ACC112 (cell line): ENCODE data around the gene EMC6.
"Not testable (repeated sequence)": the region's sequence is repeated elsewhere in the genome, so short reads cannot be mapped to it uniquely, and the experiment has no call there.

Experiments used
- H2AFZ ChIP-seq: fragments of 200-600 bp; sonication (generic); one replicate; pipeline ENCODE4 v1.6.0; 2017; ENCODE audit warnings: antibody characterized with exemption, low read length; ENCODE audit not compliant: unreplicated experiment
- H3K27ac ChIP-seq: fragments of 200-600 bp; sonication (generic); 2 replicates; pipeline ENCODE4 v1.5.1; 2014; ENCODE audit warnings: low read depth, mild to moderate bottlenecking, antibody characterized with exemption, low read length, moderate library complexity
- H3K27me3 ChIP-seq: fragments of 200-600 bp; sonication (generic); 2 replicates; pipeline ENCODE4 v1.6.1; 2014; ENCODE audit warnings: mild to moderate bottlenecking, antibody characterized with exemption, low read length, moderate library complexity, mixed read lengths; ENCODE audit not compliant: insufficient read depth
- H3K36me3 ChIP-seq: fragments of 200-600 bp; sonication (generic); 2 replicates; pipeline ENCODE4 v1.6.1; 2016; ENCODE audit warnings: mild to moderate bottlenecking, antibody characterized with exemption, low read length, moderate library complexity, mixed read lengths; ENCODE audit not compliant: insufficient read depth
- H3K4me1 ChIP-seq: fragments of 200-600 bp; sonication (generic); one replicate; pipeline ENCODE4 v1.6.1; 2016; ENCODE audit warnings: low read length, mixed read lengths; ENCODE audit not compliant: insufficient read depth, unreplicated experiment, control insufficient read depth
- H3K4me3 ChIP-seq: fragments of 200-600 bp; sonication (generic); 2 replicates; pipeline ENCODE4 v1.5.1; 2014; ENCODE audit warnings: mild to moderate bottlenecking, low read depth, low read length
- H3K79me2 ChIP-seq: fragments of 200-600 bp; sonication (generic); one replicate; pipeline ENCODE4 v1.6.0; 2016; ENCODE audit warnings: low read length; ENCODE audit not compliant: control insufficient read depth, unreplicated experiment, insufficient read depth

The EMC6 gene

DNA sequence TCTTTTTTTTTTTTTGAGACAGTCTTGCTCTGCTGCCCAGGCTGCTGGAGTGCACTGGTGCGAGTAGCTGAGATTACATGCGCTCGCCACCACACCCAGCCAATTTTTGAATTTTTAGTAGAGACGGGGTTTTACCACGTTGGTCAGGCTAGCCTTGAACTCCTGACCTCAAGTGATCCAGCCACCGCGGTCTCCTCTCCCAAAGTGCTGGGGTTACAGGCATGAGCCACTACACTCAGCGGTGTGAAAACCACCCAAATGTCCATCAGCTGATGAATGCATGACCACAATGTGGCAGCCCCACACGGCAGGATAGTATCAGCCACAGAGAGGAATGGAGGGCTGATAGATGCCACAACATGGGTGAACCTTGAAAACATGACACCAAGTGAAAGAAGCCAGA lies 25.2 kb downstream of the EMC6 start:
- no peak overlapping the region for H2AFZ ChIP-seq
- no peak overlapping the region for H3K27ac ChIP-seq
- H3K4me3 ChIP-seq = no peak overlapping the region
- peaks cover 8% of the 10 kb centered on the region for H3K4me1 ChIP-seq
- H3K36me3 ChIP-seq = no peaks in the 10 kb centered on the region
- no peaks in the 10 kb centered on the region for H3K27me3 ChIP-seq
- no peaks in the 10 kb centered on the region for H3K79me2 ChIP-seq

DNA sequence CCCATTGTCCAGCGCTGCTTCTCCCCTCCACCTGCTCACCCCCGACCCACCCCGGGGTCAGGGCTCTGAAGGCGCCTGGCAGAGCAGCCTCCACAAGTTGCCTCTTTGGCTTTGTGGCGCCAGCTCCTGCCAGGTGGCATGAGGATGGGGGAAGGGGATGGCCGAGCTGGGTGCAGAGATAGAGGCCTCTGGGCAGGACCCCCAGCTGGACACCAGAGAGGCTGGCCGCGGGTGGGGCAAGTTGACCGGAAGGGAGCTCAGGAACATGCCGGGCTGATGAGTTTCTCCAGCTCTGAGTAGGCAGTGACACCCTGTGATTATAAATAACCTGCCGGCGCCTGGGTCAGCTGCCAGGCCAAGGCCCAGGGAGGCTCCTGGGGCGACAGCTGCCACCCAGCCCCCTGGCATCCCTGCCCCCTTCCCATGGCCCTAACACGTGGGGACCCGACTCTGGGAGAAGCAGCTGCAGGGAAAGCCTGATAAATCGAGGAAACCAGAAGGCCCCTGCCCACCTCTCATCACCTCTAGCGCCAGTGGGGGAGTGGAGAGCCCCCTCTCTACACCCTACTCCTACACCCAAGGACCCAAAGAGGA lies 26.6 kb downstream of the EMC6 start:
- peak overlapping the region; percentile 84 for H3K4me3 ChIP-seq
- no peaks in the 10 kb centered on the region for H3K27me3 ChIP-seq
- no peaks in the 10 kb centered on the region for H3K79me2 ChIP-seq
- H3K27ac ChIP-seq = no peak overlapping the region
- peaks cover 8% of the 10 kb centered on the region for H3K4me1 ChIP-seq
- H2AFZ ChIP-seq = peak overlapping the region; percentile 70
- H3K36me3 ChIP-seq = no peaks in the 10 kb centered on the region

DNA sequence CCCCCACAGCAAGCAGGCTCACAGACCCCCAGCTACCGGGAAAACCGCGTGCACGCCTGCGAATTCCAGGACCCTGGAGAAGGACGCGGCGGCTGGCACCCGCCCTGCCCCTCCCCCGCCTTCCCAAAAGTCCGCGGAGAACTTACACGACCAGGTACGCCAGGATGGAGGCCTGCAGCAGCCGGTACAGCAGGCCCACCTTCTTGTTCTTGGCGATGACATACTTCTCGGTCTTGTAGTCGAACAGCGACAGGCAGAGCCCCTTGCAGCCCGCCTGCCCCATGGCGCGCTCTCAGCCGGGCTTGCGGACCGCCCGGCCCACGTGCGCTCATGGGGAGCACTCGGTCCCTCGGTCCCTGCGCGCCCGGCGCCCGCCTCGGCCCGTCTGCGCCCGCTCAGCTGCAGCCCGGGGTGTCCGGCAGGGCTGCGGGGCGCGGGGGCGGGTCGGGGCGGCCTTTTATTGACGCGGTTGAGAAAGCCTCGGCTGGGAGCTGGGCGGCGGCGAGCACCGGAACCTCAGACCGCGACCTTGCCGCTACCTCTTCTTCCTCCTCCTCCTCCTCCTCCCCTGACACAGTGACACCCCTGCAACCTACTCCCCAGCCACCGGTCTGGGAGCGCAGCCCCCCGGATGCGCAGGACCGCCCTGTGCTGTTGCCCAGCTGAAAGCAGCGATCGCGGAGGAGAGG lies 27.3 kb downstream of the EMC6 start, which contains the start of gene P2RX5:
Gene P2RX5, minus strand, starts transcription at position 433 of the 689 bp plus-strand sequence. Its CDS starts 150 bp downstream, at position 283.
- Histone ChIP-seq H3K4me1 (peaks cover 8% of the 10 kb centered on the region), H3K27me3 (no peaks in the 10 kb centered on the region), H3K4me3 (peak within 1 kb of the TSS; percentile 84), H3K79me2 (no peaks in the 10 kb centered on the region), H3K36me3 (no peaks in the 10 kb centered on the region), H2AFZ (peak within 1 kb of the TSS; percentile 70), H3K27ac (no peak within 1 kb of the TSS)

DNA sequence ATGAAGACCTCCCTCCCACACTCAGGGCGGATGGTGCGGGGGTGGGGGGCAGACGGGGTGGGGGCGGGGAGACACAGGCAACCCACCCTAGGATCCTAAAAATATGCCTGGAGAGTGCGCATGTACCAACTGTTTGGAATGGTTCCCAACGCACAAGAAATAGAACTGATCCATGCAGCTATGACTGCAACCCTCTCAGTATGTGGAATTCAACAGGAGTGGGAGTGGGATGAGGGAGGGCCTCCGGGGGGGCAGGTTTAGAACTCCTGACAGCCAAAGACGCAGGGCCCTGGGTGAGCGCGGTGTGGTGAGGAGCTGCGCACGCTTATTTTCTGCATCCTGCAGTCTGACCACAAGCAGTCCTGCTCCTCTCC lies 28.5 kb downstream of the EMC6 start:
- Histone ChIP-seq H3K4me3 (no peak overlapping the region), H3K27me3 (no peaks in the 10 kb centered on the region), H3K36me3 (no peaks in the 10 kb centered on the region), H2AFZ (no peak overlapping the region), H3K79me2 (no peaks in the 10 kb centered on the region), H3K4me1 (peaks cover 8% of the 10 kb centered on the region), H3K27ac (no peak overlapping the region)

DNA sequence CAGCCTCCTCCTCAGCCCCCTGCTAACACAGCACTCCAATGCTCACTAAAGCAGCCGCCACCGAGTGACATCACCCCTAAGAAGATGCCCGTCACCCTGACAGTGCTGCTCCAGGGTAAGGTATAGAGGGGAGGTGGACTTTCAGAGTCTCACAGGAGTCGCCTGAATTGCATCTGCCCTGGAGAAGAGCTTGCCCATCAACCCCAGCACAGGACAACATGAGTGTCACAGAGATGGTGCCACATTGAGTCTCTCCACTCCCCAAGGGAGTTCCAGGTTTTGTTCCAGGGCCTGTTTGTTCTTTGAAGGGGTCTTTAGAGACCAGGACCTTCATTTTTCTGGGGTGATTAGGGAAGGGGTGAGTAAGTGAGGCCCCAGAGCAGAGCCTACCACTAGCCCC lies 29.5 kb downstream of the EMC6 start:
- H3K27me3 ChIP-seq = no peaks in the 10 kb centered on the region
- no peak overlapping the region for H3K4me3 ChIP-seq
- no peaks in the 10 kb centered on the region for H3K79me2 ChIP-seq
- no peaks in the 10 kb centered on the region for H3K36me3 ChIP-seq
- peaks cover 8% of the 10 kb centered on the region for H3K4me1 ChIP-seq
- H2AFZ ChIP-seq = no peak overlapping the region
- no peak overlapping the region for H3K27ac ChIP-seq

DNA sequence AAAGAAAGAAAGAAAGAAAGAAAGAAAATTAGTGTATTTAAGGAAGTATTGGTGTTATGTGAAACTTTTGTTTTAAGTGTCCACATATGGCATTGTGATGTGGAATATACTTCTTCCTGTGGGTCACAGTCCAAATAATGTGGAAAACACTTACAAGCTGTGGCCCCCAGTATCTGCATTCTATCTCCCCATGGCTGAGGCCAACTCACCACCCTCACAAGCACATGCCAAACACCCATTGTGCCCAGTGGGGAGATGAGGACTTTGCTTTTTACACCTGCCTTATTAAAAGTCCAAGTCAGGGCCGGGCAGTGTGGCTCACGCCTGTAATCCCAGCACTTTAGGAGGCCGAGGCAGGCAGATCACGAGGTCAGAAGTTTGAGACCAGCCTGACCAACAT lies 31.3 kb downstream of the EMC6 start:
- Histone ChIP-seq H3K36me3 (no peaks in the 10 kb centered on the region), H2AFZ (no peak overlapping the region), H3K4me1 (peaks cover 6% of the 10 kb centered on the region), H3K79me2 (no peaks in the 10 kb centered on the region), H3K4me3 (no peak overlapping the region), H3K27ac (no peak overlapping the region), H3K27me3 (no peaks in the 10 kb centered on the region)

DNA sequence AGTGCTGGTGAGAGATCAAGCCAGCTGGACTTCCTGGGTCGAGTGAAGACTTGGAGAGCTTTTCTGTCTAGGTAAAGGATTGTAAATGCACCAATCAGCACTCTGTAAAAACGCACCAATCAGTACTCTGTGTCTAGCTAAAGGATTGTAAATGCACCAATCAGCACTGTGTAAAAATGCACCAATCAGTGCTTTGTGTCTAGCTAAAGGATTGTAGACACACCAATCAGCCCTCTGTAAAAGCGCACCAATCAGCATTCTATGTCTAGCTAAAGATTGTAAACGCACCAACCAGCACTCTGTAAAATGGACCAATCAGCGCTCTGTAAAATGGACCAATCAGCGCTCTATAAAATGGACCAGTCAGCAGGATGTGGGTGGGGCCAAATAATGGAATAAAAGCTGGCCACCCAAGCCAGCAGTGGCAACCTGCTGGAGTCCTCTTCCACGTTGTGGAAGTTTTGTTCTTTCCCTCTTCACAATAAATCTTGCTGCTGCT lies 33.5 kb downstream of the EMC6 start:
- H3K27me3 ChIP-seq, H3K4me1 ChIP-seq, H3K4me3 ChIP-seq, H2AFZ ChIP-seq, H3K36me3 ChIP-seq, H3K27ac ChIP-seq, H3K79me2 ChIP-seq: not testable (repeated sequence)

DNA sequence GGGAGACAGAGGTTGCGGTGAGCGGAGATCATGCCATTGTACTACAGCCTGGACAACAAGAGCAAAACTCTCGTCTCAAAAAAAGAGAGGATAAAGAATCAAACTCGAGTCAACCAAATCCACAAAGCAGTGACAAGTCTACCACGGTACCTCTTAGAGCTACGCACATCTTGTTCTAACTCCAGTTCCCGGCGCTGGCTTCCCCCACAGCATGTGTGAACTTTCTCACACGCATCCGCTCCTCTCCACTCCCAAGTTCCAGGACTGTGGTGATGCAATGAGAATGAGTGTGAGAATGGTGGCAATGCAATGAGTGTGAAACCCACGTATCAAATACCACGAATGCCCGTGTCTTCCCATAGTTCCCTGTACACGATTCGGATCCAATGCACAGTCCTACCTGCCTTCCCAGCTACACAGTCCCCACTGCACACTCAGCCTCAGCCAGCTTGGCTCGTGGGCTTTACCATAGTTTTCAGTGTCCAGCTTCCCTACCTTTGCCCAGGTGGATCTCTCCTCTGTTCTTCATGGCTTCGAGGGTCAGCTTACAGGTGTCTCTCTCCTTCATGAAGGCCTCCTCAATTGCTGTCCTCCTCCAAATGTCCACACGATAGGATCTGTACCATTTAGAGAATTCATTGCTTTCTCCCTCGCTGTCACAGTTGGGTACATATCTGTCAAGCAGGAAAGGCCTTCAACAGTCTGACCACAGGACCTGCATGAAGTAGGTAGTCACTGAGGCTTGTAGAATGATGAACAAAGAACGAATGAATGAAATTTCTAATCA lies 36.5 kb downstream of the EMC6 start:
- Histone ChIP-seq H2AFZ (no peak overlapping the region), H3K4me3 (no peak overlapping the region), H3K27ac (no peak overlapping the region), H3K4me1 (no peaks in the 10 kb centered on the region), H3K27me3 (no peaks in the 10 kb centered on the region), H3K36me3 (no peaks in the 10 kb centered on the region), H3K79me2 (no peaks in the 10 kb centered on the region)

DNA sequence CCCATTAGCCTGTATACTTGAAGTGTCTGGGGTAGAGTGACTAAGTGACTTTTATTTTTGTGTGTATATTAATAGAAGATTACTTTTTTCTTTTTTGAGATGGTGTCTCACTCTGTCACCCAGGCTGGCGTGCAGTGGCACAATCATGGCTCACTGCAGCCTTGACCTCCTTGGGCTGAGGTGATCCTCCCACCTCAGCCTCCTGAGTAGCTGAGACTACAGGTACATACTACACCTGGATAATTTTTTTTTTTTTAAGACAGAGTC lies 37.0 kb downstream of the EMC6 start:
- not testable (repeated sequence) for H3K27ac ChIP-seq, H2AFZ ChIP-seq, H3K4me1 ChIP-seq, H3K79me2 ChIP-seq, H3K4me3 ChIP-seq, H3K27me3 ChIP-seq, H3K36me3 ChIP-seq

DNA sequence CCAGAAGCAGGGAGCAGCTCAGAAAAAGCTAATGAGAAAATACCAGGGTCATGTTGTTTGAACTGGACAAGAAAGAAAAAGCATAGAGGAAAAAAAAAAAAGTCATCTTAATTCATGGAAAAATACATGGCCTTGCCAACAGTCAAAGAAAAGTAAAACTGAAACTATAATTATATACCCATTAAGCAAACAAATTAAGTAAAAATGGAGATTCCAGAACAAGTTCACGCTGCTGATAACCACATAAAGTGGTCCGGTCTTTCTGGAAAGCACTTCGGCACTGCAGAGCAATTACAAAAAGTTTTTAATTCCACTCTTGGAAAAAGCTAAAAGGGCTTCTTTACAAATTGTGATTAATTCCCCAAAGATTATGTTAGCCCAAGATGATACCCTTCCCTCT lies 39.8 kb downstream of the EMC6 start:
- Histone ChIP-seq H3K36me3 (no peaks in the 10 kb centered on the region), H3K27ac (no peak overlapping the region), H3K4me1 (peaks cover 6% of the 10 kb centered on the region), H3K27me3 (no peaks in the 10 kb centered on the region), H2AFZ (no peak overlapping the region), H3K79me2 (no peaks in the 10 kb centered on the region), H3K4me3 (no peak overlapping the region)

DNA sequence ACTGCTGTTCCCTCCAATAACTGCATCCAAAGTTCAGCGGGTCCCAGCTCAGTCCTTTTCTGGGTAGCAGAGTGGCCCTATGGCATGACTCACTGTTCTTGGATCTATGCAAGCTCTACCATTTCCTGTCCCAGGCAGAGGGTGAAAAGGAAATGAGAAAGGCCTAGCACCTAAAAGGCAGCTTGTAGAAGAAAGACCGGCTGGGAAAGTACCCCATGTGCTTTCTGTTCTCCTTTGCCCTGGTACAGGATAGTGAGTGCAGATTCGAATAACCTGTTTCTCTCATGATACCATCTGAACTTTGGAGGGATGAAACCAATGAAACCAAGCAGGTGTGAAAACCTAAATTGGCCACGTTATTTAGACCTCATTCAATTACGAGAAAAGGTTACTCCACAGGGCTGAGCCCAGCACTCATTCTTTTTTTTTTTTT lies 42.4 kb downstream of the EMC6 start:
- Histone ChIP-seq H2AFZ (no peak overlapping the region), H3K27ac (0 out of 2 replicates have a peak overlapping the region, but pooled peaks have one; percentile 20), H3K79me2 (no peaks in the 10 kb centered on the region), H3K4me3 (no peak overlapping the region), H3K4me1 (peaks cover 6% of the 10 kb centered on the region), H3K27me3 (no peaks in the 10 kb centered on the region), H3K36me3 (peaks cover 10% of the 10 kb centered on the region)
